HEK293 (cell line): ENCODE results near the gene EDC3.

Experiments used
- HOXC10 ChIP-seq: sonication (generic); formaldehyde crosslinking; IDR thresholded peaks from 2 replicates; pipeline ENCODE4 v1.8.1; 2023; ENCODE audit warnings: mild to moderate bottlenecking, missing genetic modification reagents
- KLF9 ChIP-seq: fragments of 450-650 bp; formaldehyde crosslinking; IDR thresholded peaks from 2 replicates; pipeline ENCODE4 v1.5.1; 2016; ENCODE audit warnings: missing biosample characterization, missing genetic modification characterization, low read depth
- OSR2 ChIP-seq: fragments of 450-650 bp; formaldehyde crosslinking; IDR thresholded peaks from 2 replicates; pipeline ENCODE4 v1.5.1; 2016; ENCODE audit warnings: missing biosample characterization, missing genetic modification characterization
- PRDM1 ChIP-seq: fragments of 450-650 bp; formaldehyde crosslinking; IDR thresholded peaks from 2 replicates; pipeline ENCODE4; 2016; ENCODE audit warnings: missing biosample characterization, missing genetic modification characterization
- SP2 ChIP-seq: fragments of 450-650 bp; formaldehyde crosslinking; IDR thresholded peaks from 2 replicates; pipeline ENCODE4 v1.5.1; 2016; ENCODE audit warnings: missing biosample characterization, missing genetic modification characterization
- SP7 ChIP-seq: fragments of 450-650 bp; formaldehyde crosslinking; IDR thresholded peaks from 2 replicates; pipeline ENCODE4 v1.5.1; 2016; ENCODE audit warnings: missing biosample characterization, missing genetic modification characterization
- ZFP41 ChIP-seq: fragments of 450-650 bp; formaldehyde crosslinking; IDR thresholded peaks from 2 replicates; pipeline ENCODE4 v1.5.1; 2016; ENCODE audit warnings: missing biosample characterization, missing genetic modification characterization, borderline replicate concordance
- ZNF112 ChIP-seq: fragments of 450-650 bp; formaldehyde crosslinking; IDR thresholded peaks from 2 replicates; pipeline ENCODE4 v1.5.0; 2017; ENCODE audit warnings: missing biosample characterization, missing genetic modification characterization
- ZNF121 ChIP-seq: fragments of 450-650 bp; formaldehyde crosslinking; IDR thresholded peaks from 2 replicates; pipeline ENCODE4 v1.5.1; 2016; ENCODE audit warnings: missing biosample characterization, missing genetic modification characterization
- ZNF169 ChIP-seq: fragments of 450-650 bp; formaldehyde crosslinking; IDR thresholded peaks from 2 replicates; pipeline ENCODE4 v1.5.1; 2016; ENCODE audit warnings: missing biosample characterization, missing genetic modification characterization
- ZNF184 ChIP-seq: fragments of 450-650 bp; IDR thresholded peaks from 2 replicates; pipeline ENCODE4 v1.5.1; 2018; ENCODE audit warnings: missing biosample characterization, mild to moderate bottlenecking, missing genetic modification characterization
- ZNF24 ChIP-seq: fragments of 450-650 bp; formaldehyde crosslinking; IDR thresholded peaks from 2 replicates; pipeline ENCODE4 v1.5.1; 2016; ENCODE audit warnings: missing biosample characterization, missing genetic modification characterization
- ZNF311 ChIP-seq: fragments of 450-650 bp; formaldehyde crosslinking; IDR thresholded peaks from 2 replicates; pipeline ENCODE4 v1.5.1; 2017; ENCODE audit warnings: missing biosample characterization, missing genetic modification characterization, borderline replicate concordance
- ZNF324 ChIP-seq: fragments of 450-650 bp; formaldehyde crosslinking; IDR thresholded peaks from 2 replicates; pipeline ENCODE4 v1.5.1; 2016; ENCODE audit warnings: missing biosample characterization, missing genetic modification characterization
- ZNF391 ChIP-seq: fragments of 450-650 bp; formaldehyde crosslinking; IDR thresholded peaks from 2 replicates; pipeline ENCODE4 v1.5.1; 2016; ENCODE audit warnings: low read depth, missing biosample characterization, missing genetic modification characterization, borderline replicate concordance
- ZNF426 ChIP-seq: fragments of 450-650 bp; formaldehyde crosslinking; IDR thresholded peaks from 2 replicates; pipeline ENCODE4 v1.5.1; 2017; ENCODE audit warnings: missing biosample characterization, missing genetic modification characterization, mild to moderate bottlenecking, inconsistent platforms, moderate library complexity
- ZNF571 ChIP-seq: fragments of 450-650 bp; formaldehyde crosslinking; IDR thresholded peaks from 2 replicates; pipeline ENCODE4 v1.5.0; 2017; ENCODE audit warnings: missing biosample characterization, missing genetic modification characterization
- ZNF76 ChIP-seq: fragments of 450-650 bp; formaldehyde crosslinking; IDR thresholded peaks from 2 replicates; pipeline ENCODE4; 2016; ENCODE audit warnings: low read depth, missing biosample characterization, missing genetic modification characterization, borderline replicate concordance
- ZXDB ChIP-seq: fragments of 450-650 bp; formaldehyde crosslinking; IDR thresholded peaks from 2 replicates; pipeline ENCODE4 v1.5.1; 2016; ENCODE audit warnings: missing biosample characterization, missing genetic modification characterization
- TF ChIP-seq, protein P1 (sequence below): fragments of 450-650 bp; IDR thresholded peaks from 2 replicates; pipeline ENCODE4 v1.5.1; 2018; ENCODE audit warnings: missing biosample characterization, mild to moderate bottlenecking, missing genetic modification characterization
- TF ChIP-seq, protein P2 (sequence below): fragments of 450-650 bp; formaldehyde crosslinking; conservative IDR thresholded peaks from 2 replicates; pipeline ENCODE4 v1.5.1; 2016; ENCODE audit warnings: low read depth, missing biosample characterization, missing genetic modification characterization
- TF ChIP-seq, protein P3 (sequence below): fragments of 450-650 bp; formaldehyde crosslinking; IDR thresholded peaks from 2 replicates; pipeline ENCODE4 v1.5.1; 2016; ENCODE audit warnings: missing biosample characterization, missing genetic modification characterization
- TF ChIP-seq, protein P4 (sequence below): fragments of 450-650 bp; formaldehyde crosslinking; IDR thresholded peaks from 2 replicates; pipeline ENCODE4 v1.5.1; 2016; ENCODE audit warnings: missing biosample characterization, missing genetic modification characterization, borderline replicate concordance
- TF ChIP-seq, protein P5 (sequence below): fragments of 450-650 bp; formaldehyde crosslinking; IDR thresholded peaks from 2 replicates; pipeline ENCODE4 v1.5.1; 2016; ENCODE audit warnings: missing biosample characterization, missing genetic modification characterization
- TF ChIP-seq, protein P6 (sequence below): fragments of 450-650 bp; formaldehyde crosslinking; IDR thresholded peaks from 2 replicates; pipeline ENCODE4 v1.5.1; 2016; ENCODE audit warnings: missing biosample characterization, missing genetic modification characterization

The EDC3 gene

DNA sequence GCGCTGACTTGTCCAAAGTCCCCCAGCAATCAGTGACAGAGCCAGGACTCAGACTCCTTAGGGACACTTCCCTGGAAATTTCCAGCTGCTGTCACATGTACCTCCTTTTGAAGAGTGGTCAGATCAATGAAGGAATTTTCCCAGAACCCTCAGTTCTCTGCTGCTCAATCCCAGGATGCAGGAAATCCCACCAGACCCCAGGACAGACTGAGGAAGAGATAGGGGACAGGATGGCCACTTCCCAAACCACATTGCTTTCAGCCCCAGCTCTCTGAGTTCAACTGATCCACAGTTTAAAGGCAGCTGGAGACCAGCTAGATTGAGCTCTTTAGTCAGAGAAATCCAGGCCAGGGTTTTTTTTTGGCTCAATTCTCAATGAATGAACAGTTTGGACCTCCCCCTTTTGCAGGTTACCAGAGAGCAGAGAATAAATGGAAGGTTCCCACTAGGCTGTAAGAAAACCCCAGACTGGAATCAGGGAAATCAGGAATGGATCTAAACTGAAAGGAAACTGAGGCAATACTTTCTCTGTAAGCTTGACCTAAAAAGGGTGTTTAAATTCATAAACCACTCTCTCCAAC lies 28.0 kb upstream of the EDC3 start (continued):
- TF ChIP-seq KLF9, result no peak
- TF ChIP-seq ZNF169 (tag by site-specific recombination), result no peak
- no peak for TF ChIP-seq ZNF121
- TF ChIP-seq, protein P1, sequence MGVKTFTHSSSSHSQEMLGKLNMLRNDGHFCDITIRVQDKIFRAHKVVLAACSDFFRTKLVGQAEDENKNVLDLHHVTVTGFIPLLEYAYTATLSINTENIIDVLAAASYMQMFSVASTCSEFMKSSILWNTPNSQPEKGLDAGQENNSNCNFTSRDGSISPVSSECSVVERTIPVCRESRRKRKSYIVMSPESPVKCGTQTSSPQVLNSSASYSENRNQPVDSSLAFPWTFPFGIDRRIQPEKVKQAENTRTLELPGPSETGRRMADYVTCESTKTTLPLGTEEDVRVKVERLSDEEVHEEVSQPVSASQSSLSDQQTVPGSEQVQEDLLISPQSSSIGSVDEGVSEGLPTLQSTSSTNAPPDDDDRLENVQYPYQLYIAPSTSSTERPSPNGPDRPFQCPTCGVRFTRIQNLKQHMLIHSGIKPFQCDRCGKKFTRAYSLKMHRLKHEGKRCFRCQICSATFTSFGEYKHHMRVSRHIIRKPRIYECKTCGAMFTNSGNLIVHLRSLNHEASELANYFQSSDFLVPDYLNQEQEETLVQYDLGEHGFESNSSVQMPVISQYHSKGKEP (tag by site-specific recombination), result peak; percentile 68; the same call in 1 of the 2 replicates
- TF ChIP-seq HOXC10 (CRISPR knock-in tag), result no peak
- 0 out of 2 replicates have a peak, but pooled peaks have one; percentile 59 for TF ChIP-seq ZNF324 (tag by site-specific recombination)
- peak; percentile 65; the same call in 1 of the 2 replicates for TF ChIP-seq ZNF76 (tag by site-specific recombination)
- no peak for TF ChIP-seq ZFP41 (tag by site-specific recombination)
- TF ChIP-seq, protein P2, sequence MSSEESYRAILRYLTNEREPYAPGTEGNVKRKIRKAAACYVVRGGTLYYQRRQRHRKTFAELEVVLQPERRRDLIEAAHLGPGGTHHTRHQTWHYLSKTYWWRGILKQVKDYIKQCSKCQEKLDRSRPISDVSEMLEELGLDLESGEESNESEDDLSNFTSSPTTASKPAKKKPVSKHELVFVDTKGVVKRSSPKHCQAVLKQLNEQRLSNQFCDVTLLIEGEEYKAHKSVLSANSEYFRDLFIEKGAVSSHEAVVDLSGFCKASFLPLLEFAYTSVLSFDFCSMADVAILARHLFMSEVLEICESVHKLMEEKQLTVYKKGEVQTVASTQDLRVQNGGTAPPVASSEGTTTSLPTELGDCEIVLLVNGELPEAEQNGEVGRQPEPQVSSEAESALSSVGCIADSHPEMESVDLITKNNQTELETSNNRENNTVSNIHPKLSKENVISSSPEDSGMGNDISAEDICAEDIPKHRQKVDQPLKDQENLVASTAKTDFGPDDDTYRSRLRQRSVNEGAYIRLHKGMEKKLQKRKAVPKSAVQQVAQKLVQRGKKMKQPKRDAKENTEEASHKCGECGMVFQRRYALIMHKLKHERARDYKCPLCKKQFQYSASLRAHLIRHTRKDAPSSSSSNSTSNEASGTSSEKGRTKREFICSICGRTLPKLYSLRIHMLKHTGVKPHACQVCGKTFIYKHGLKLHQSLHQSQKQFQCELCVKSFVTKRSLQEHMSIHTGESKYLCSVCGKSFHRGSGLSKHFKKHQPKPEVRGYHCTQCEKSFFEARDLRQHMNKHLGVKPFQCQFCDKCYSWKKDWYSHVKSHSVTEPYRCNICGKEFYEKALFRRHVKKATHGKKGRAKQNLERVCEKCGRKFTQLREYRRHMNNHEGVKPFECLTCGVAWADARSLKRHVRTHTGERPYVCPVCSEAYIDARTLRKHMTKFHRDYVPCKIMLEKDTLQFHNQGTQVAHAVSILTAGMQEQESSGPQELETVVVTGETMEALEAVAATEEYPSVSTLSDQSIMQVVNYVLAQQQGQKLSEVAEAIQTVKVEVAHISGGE, result no peak
- no peak for TF ChIP-seq ZNF426
- TF ChIP-seq, protein P3, sequence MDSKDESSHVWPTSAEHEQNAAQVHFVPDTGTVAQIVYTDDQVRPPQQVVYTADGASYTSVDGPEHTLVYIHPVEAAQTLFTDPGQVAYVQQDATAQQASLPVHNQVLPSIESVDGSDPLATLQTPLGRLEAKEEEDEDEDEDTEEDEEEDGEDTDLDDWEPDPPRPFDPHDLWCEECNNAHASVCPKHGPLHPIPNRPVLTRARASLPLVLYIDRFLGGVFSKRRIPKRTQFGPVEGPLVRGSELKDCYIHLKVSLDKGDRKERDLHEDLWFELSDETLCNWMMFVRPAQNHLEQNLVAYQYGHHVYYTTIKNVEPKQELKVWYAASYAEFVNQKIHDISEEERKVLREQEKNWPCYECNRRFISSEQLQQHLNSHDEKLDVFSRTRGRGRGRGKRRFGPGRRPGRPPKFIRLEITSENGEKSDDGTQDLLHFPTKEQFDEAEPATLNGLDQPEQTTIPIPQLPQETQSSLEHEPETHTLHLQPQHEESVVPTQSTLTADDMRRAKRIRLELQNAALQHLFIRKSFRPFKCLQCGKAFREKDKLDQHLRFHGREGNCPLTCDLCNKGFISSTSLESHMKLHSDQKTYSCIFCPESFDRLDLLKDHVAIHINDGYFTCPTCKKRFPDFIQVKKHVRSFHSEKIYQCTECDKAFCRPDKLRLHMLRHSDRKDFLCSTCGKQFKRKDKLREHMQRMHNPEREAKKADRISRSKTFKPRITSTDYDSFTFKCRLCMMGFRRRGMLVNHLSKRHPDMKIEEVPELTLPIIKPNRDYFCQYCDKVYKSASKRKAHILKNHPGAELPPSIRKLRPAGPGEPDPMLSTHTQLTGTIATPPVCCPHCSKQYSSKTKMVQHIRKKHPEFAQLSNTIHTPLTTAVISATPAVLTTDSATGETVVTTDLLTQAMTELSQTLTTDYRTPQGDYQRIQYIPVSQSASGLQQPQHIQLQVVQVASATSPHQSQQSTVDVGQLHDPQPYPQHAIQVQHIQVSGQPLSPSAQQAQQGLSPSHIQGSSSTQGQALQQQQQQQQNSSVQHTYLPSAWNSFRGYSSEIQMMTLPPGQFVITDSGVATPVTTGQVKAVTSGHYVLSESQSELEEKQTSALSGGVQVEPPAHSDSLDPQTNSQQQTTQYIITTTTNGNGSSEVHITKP, result peak; percentile 91
- TF ChIP-seq ZNF112, result no peak
- TF ChIP-seq ZXDB (tag by site-specific recombination), result 0 out of 2 replicates have a peak, but pooled peaks have one; percentile 33
- TF ChIP-seq SP2 (tag by site-specific recombination), result peak; percentile 40; the same call in 1 of the 2 replicates
- TF ChIP-seq ZNF311 (tag by site-specific recombination), result no peak
- TF ChIP-seq, protein P4, sequence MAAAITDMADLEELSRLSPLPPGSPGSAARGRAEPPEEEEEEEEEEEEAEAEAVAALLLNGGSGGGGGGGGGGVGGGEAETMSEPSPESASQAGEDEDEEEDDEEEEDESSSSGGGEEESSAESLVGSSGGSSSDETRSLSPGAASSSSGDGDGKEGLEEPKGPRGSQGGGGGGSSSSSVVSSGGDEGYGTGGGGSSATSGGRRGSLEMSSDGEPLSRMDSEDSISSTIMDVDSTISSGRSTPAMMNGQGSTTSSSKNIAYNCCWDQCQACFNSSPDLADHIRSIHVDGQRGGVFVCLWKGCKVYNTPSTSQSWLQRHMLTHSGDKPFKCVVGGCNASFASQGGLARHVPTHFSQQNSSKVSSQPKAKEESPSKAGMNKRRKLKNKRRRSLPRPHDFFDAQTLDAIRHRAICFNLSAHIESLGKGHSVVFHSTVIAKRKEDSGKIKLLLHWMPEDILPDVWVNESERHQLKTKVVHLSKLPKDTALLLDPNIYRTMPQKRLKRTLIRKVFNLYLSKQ (tag by site-specific recombination), result no peak
- no peak for TF ChIP-seq ZNF571 (tag by site-specific recombination)
- 0 out of 2 replicates have a peak, but pooled peaks have one; percentile 58 for TF ChIP-seq ZNF24 (tag by site-specific recombination)
- TF ChIP-seq, protein P5, sequence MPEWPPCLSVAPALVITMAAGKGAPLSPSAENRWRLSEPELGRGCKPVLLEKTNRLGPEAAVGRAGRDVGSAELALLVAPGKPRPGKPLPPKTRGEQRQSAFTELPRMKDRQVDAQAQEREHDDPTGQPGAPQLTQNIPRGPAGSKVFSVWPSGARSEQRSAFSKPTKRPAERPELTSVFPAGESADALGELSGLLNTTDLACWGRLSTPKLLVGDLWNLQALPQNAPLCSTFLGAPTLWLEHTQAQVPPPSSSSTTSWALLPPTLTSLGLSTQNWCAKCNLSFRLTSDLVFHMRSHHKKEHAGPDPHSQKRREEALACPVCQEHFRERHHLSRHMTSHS (tag by site-specific recombination), result no peak
- peak; percentile 74 for TF ChIP-seq PRDM1 (tag by site-specific recombination)
- TF ChIP-seq, protein P6, sequence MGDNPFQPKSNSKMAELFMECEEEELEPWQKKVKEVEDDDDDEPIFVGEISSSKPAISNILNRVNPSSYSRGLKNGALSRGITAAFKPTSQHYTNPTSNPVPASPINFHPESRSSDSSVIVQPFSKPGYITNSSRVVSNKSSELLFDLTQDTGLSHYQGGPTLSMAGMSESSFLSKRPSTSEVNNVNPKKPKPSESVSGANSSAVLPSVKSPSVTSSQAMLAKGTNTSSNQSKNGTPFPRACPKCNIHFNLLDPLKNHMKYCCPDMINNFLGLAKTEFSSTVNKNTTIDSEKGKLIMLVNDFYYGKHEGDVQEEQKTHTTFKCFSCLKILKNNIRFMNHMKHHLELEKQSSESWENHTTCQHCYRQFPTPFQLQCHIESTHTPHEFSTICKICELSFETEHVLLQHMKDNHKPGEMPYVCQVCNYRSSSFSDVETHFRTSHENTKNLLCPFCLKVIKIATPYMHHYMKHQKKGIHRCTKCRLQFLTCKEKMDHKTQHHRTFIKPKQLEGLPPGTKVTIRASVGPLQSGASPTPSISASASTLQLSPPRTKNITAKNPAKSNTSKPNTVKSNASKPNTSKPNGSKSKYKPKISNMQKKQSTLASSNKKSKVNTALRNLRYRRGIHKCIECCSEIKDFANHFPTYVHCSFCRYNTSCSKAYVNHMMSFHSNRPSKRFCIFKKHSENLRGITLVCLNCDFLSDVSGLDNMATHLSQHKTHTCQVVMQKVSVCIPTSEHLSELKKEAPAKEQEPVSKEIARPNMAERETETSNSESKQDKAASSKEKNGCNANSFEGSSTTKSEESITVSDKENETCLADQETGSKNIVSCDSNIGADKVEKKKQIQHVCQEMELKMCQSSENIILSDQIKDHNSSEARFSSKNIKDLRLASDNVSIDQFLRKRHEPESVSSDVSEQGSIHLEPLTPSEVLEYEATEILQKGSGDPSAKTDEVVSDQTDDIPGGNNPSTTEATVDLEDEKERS, result 0 out of 2 replicates have a peak, but pooled peaks have one; percentile 36
- TF ChIP-seq SP7 (tag by site-specific recombination), result peak; percentile 52
- TF ChIP-seq ZNF184 (tag by site-specific recombination), result 0 out of 2 replicates have a peak, but pooled peaks have one; percentile 54
- TF ChIP-seq ZNF391 (tag by site-specific recombination), result peak; percentile 34; the same call in 1 of the 2 replicates
- no peak for TF ChIP-seq OSR2 (tag by site-specific recombination)
